Epithelial cell of esophagus (primary cell): ENCODE measurements around the gene PSMF1.

Source experiments
- DNase-seq: peaks from one replicate; pipeline ENCODE4 v3.0.0; 2010; ENCODE audit warnings: low read depth
- H3K4me3 ChIP-seq: 2 replicates; pipeline ENCODE4 v1.5.1; 2011; ENCODE audit warnings: mild to moderate bottlenecking, low read length, control low read depth
- CTCF ChIP-seq: IDR thresholded peaks from 2 replicates; pipeline ENCODE4 v1.5.1; 2011; ENCODE audit warnings: low read depth, mild to moderate bottlenecking, low read length, control low read depth, inconsistent platforms; ENCODE audit not compliant: insufficient read depth; ENCODE audit errors: missing control alignments

PSMF1 gene

GRCh38 chr20:1196634-1197033 is 78.2 kb downstream of the PSMF1 start:
- TF ChIP-seq CTCF, result no peak
- H3K4me3 ChIP-seq, result no peak overlapping the region
- DNase-seq, result no peak

- TF ChIP-seq CTCF, result no peak
- no peak for DNase-seq
Observed at GRCh38 chr20:1197801-1198200, 79.4 kb downstream of the PSMF1 start.

GRCh38 chr20:1198751-1199150 is 80.3 kb downstream of the PSMF1 start:
- no peak for DNase-seq
- no peak for TF ChIP-seq CTCF
- H3K4me3 ChIP-seq, result no peak overlapping the region

More at GRCh38 chr20:1197801-1198200, 79.4 kb downstream of the PSMF1 start:
- no peak overlapping the region for H3K4me3 ChIP-seq

DNA sequence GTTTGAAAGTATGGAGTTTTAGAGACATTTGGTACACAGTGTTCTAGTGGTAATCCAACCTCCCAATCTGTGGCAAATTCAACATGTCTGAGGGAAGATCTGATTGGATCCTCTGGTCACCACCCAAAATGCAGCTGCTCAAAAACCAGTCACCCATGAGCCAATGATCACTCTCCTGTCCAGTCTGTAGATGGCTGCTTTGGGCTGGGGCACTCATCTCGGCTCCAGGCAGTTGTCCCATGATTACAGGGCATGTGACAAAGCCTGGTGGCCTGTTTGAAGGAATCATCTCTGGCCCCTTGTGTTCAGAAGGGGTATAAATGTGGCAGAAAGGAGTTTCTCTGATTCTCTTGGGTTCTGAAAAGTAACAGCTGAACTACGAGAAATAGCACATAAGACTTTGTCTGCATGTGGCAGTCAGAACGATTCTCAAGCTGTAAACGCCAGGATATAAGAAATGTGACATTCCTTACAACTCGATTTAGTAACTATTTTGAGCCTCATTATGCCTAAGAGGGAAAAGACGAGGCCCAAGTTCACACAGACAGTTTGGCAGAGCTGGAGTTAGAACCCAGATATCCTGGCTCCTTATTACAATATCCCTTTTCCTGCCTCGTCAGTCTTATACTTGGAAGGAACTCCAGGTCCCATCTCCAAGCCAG is 80.9 kb downstream of the PSMF1 start:
- no peak for TF ChIP-seq CTCF
- no peak for DNase-seq
- H3K4me3 ChIP-seq, result no peak overlapping the region

DNA sequence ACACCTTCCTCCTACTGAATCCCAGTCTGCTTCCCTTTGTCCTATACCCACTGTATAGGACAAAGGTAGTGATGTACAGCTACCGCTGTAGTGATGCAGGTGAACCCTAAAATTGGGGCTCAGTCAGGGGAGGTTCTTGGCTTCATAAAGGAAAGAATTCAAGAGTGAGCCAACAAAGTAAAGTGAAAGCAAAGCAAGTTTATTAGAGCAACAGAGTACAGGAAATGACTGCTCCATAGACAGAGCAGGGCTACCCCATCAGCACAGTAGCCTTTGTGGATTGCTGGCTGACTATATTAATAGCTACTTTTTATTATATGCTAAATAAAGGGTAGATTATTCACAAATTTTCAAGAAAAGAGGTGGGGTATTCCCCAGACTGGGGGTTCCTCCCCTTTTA is 81.6 kb downstream of the PSMF1 start:
- no peak overlapping the region for H3K4me3 ChIP-seq
- no peak for DNase-seq
- TF ChIP-seq CTCF, result no peak

- no peak for DNase-seq
- TF ChIP-seq CTCF, result no peak
Observed at GRCh38 chr20:1202762-1203504, 84.5 kb downstream of the PSMF1 start, which contains the start of gene C20orf202. C20orf202 (plus strand) TSS chr20:1203454; CDS start chr20:1203586, 132 bp downstream.

More at GRCh38 chr20:1202762-1203504, 84.5 kb downstream of the PSMF1 start, which contains the start of gene C20orf202:
- no peak within 1 kb of the TSS for H3K4me3 ChIP-seq
